HFFc6 (cell line): ENCODE results near the gene TSGA10. TPM values are rescaled to one million over a fixed set of nuclear protein-coding genes. Genes with fewer than 3 reads are reported as not detected.
"Not testable (repeated sequence)": the region's sequence is repeated elsewhere in the genome, so short reads cannot be mapped to it uniquely, and the experiment has no call there.

ENCODE experiments used
- DNase-seq: peaks from one replicate; pipeline ENCODE4 v3.0.0-alpha.2; 2018
- H3K27ac Mint-ChIP-seq: 2 replicates; pipeline ENCODE4 v1.8.0; 2020; ENCODE audit warnings: mild to moderate bottlenecking, mixed read lengths
- H3K27me3 Mint-ChIP-seq: 2 replicates; pipeline ENCODE4 v1.8.0; 2021; ENCODE audit warnings: mild to moderate bottlenecking, moderate library complexity, mixed read lengths; ENCODE audit not compliant: insufficient read depth
- H3K36me3 Mint-ChIP-seq: 2 replicates; pipeline ENCODE4 v1.8.0; 2021; ENCODE audit warnings: low read depth, mixed read lengths
- H3K4me1 Mint-ChIP-seq: 2 replicates; pipeline ENCODE4 v1.8.0; 2020; ENCODE audit warnings: low read depth, mixed read lengths
- H3K4me3 Mint-ChIP-seq: 2 replicates; pipeline ENCODE4 v1.8.0; 2020; ENCODE audit warnings: mild to moderate bottlenecking, moderate library complexity, mixed read lengths
- H3K9me3 Mint-ChIP-seq: 2 replicates; pipeline ENCODE4 v1.8.0; 2020; ENCODE audit warnings: mild to moderate bottlenecking, mixed read lengths
- total RNA-seq, 6 experiments: library from RNA; stranded (reverse); fragmentation: NEBNext Ultra II Directional; extraction: Animal tissue kit (Norgen Biotek cat#: 25700); gene quantifications; 2 replicates in 1 of 6; 3 replicates in 5 of 6; pipeline ENCODE4 v1.2.3, GENCODE V29; 2021
- TF ChIP-seq, protein P1 (sequence below): fragments of 200-600 bp; sonication (generic); IDR thresholded peaks from 2 replicates; pipeline ENCODE4 v1.5.0; 2021; ENCODE audit warnings: antibody characterized with exemption, mild to moderate bottlenecking

Gene TSGA10
- total RNA-seq, 6 experiments from 2014 or later: 0.83 to 2.0 (median 1.3) TPM

DNA sequence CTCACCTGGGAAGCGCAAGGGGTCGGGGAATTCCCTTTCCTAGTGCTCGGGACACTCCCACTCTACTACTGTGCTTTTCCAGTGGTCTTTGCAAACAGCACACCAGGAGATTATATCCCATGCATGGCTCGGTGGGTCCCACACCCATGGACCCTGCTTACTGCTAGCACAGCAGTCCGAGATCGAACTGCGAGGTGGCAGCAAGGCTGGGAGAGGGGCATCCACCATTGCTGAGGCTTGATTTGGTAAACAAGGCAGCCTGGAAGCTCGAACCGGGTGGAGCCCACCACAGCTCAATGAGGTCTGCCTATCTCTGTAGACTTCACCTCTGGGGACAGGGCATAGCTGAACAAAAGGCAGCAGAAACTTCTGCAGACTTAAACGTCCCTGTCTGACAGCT is 154.0 kb downstream of the TSGA10 start:
- no peak overlapping the region for H3K27ac Mint-ChIP-seq
- H3K9me3 Mint-ChIP-seq: peaks cover 8% of the 10 kb centered on the region; the same call in 1 of the 2 replicates
- no peaks in the 10 kb centered on the region for H3K4me1 Mint-ChIP-seq
- H3K27me3 Mint-ChIP-seq: peaks cover 9% of the 10 kb centered on the region; the same call in 1 of the 2 replicates
- no peak overlapping the region for H3K4me3 Mint-ChIP-seq
- no peak for DNase-seq
- no peaks in the 10 kb centered on the region for H3K36me3 Mint-ChIP-seq
- TF ChIP-seq, protein P1, sequence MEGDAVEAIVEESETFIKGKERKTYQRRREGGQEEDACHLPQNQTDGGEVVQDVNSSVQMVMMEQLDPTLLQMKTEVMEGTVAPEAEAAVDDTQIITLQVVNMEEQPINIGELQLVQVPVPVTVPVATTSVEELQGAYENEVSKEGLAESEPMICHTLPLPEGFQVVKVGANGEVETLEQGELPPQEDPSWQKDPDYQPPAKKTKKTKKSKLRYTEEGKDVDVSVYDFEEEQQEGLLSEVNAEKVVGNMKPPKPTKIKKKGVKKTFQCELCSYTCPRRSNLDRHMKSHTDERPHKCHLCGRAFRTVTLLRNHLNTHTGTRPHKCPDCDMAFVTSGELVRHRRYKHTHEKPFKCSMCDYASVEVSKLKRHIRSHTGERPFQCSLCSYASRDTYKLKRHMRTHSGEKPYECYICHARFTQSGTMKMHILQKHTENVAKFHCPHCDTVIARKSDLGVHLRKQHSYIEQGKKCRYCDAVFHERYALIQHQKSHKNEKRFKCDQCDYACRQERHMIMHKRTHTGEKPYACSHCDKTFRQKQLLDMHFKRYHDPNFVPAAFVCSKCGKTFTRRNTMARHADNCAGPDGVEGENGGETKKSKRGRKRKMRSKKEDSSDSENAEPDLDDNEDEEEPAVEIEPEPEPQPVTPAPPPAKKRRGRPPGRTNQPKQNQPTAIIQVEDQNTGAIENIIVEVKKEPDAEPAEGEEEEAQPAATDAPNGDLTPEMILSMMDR: no peak

DNA sequence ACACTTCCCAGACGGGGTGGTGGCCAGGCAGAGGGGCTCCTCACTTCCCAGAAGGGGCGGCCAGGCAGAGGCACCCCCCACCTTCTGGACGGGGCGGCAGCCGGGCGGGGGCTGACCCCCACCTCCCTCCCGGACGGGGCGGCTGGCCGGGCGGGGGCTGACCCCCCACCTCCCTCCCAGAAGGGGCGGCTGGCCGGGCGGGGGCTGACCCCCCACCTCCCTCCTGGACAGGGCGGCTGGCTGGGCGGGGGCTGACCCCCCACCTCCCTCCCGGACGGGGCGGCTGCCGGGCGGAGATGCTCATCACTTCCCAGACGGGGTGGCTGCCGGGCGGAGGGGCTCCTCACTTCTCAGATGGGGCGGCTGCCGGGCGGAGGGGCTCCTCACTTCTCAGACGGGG is 166.0 kb downstream of the TSGA10 start:
- not testable (repeated sequence) for H3K27me3 Mint-ChIP-seq, H3K36me3 Mint-ChIP-seq, H3K27ac Mint-ChIP-seq, DNase-seq, H3K4me3 Mint-ChIP-seq, H3K9me3 Mint-ChIP-seq, H3K4me1 Mint-ChIP-seq

DNA sequence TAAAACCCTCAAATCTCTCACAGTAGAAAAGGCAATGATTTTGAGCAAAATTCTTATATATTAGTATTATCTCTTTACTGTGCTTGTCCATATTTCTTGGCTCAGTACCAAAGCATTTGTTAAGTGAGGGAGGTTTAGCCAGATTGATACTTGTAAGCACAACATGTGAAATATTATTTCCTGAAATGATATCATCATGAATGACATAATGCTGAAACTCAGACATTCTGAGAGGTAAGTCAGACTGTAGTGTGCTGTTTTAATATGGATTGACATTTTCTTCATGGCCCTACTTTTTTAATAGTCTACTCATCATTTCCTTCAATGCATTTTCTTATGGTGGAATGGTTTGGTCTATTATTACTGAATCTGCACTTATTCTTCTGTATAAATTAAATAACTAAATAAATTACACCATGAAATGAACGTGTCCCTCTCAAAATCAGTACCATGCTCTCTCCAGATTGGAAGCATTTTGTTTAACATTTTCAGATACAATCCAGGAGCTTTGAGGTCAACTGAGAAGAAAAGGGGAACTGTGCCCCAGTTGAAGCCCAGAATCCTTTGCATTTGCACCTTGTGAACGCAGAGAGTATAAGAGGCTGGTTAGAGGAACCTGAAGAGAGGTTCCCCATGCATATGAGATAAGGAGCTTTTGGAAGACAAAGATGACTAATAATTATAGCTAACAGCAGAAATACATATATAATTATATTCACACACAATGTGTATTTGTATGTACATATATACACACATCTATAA is 168.7 kb downstream of the TSGA10 start:
- DNase-seq: no peak
- no peak overlapping the region for H3K27ac Mint-ChIP-seq
- H3K9me3 Mint-ChIP-seq: no peaks in the 10 kb centered on the region
- no peaks in the 10 kb centered on the region for H3K4me1 Mint-ChIP-seq
- no peaks in the 10 kb centered on the region; the same call in 1 of the 2 replicates for H3K27me3 Mint-ChIP-seq
- H3K36me3 Mint-ChIP-seq: no peaks in the 10 kb centered on the region
- no peak overlapping the region for H3K4me3 Mint-ChIP-seq
- TF ChIP-seq, protein P1: no peak

DNA sequence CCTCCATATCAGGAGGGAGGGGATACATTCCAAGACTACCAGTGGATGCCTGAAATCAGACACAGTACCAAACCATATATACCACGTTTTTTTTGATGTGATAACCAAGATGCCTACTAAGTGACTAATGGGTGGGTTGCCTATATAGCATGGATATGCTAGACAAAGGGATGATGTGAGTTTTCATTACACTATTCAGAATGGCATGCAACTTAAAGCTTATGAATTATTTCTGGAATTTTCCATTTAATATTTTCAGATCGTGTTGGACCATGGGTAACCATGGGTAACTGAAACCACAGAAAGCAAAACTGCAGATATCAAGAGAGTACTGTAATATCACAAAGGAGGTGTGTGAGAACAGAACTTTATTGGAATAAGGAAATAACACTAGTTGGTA is 179.1 kb downstream of the TSGA10 start:
- Mint-ChIP-seq H3K9me3 (peaks cover 16% of the 10 kb centered on the region), H3K27ac (no peak overlapping the region), H3K4me1 (no peaks in the 10 kb centered on the region), H3K27me3 (no peaks in the 10 kb centered on the region; the same call in 1 of the 2 replicates), H3K36me3 (no peaks in the 10 kb centered on the region), H3K4me3 (no peak overlapping the region)
- DNase-seq: no peak
- TF ChIP-seq, protein P1: no peak

DNA sequence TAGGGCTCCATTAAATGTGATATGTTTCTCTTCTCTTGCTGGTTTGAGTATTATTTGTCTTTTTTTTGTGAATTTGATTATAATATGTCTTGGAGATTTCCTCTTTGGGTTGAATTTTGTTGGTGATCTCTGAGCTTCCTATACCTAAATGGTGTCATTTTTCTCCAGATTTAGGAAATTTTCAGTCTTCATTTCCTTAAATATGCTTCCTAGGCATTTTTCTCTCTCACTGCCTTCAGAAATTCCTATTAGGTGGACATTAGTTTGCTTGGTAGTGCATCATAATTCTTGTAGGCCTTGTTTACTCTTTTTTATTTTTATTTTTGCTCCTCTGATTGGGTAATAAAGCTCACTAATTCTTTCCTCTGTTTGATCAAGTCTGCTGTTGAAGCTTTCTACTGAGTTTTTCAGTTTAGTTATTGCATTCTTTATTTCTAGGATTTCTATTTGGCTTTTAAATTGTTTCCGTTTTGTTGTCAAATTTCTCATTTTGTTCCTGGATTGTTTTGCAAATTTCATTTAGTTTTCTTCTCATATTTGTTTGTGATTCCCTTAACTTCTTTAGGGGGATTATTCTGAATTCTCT is 182.1 kb downstream of the TSGA10 start:
- Mint-ChIP-seq H3K9me3 (peaks cover 15% of the 10 kb centered on the region), H3K4me3 (no peak overlapping the region), H3K4me1 (no peaks in the 10 kb centered on the region), H3K27me3 (no peaks in the 10 kb centered on the region; the same call in 1 of the 2 replicates), H3K27ac (no peak overlapping the region), H3K36me3 (no peaks in the 10 kb centered on the region)
- DNase-seq: no peak
- TF ChIP-seq, protein P1: no peak

DNA sequence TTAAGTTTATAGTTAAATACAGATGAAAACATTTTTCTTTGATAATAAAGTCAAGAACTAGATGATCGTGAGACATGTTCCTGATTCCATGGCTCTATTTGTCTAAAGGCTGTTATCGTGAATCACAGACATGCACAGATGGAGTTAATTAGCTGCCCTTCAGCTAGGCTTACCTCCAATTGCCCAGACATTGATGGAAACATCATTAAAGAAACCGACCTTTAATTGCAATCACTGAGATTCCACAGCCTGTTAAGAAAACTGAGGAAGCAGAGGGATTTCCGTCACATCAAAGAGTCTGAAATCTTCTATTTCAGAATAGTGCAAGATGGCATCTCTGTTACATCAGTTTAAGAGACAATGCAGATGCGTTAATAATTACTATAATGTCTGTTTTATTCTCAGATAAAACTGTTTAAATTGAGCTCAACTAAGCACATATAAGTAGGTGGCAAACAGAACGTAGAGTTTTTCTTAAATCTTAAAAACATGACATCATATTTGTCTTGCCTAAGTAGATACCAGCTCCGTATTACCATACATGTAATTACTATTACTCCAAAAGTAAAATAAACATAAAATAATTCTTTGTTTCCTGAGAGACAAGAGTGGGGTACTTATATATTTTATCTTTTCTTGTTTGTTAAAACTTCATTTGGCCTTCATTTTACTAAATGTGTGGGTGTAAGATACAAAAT is 194.8 kb downstream of the TSGA10 start:
- H3K4me1 Mint-ChIP-seq: no peaks in the 10 kb centered on the region
- H3K36me3 Mint-ChIP-seq: no peaks in the 10 kb centered on the region
- no peak overlapping the region for H3K4me3 Mint-ChIP-seq
- no peak for DNase-seq
- H3K27me3 Mint-ChIP-seq: peaks cover 7% of the 10 kb centered on the region; the same call in 1 of the 2 replicates
- no peaks in the 10 kb centered on the region for H3K9me3 Mint-ChIP-seq
- H3K27ac Mint-ChIP-seq: no peak overlapping the region
- TF ChIP-seq, protein P1: no peak
